Measurements from ENCODE around the gene MPO.

MPO gene

GRCh38 chr17:58277107-58277801, 3.5 kb downstream of the MPO start:
- DNase-seq (ENCODE audit: low read depth), result peak; percentile 23
- no peak overlapping the region for H3K4me3 ChIP-seq (ENCODE audit: low read depth, low read length)
- TF ChIP-seq CTCF (conservative IDR thresholded peaks at IDR 0.05; ENCODE audit: low read depth, low read length), result peak; percentile 53

GRCh38 chr17:58276423-58276822, 4.3 kb downstream of the MPO start:
- H3K4me3 ChIP-seq (ENCODE audit: low read depth, low read length), result no peak overlapping the region
- DNase-seq (ENCODE audit: low read depth), result no peak
- no peak for TF ChIP-seq CTCF (conservative IDR thresholded peaks at IDR 0.05; ENCODE audit: low read depth, low read length)

- no peak for DNase-seq (ENCODE audit: low read depth)
- H3K4me3 ChIP-seq (ENCODE audit: low read depth, low read length), result no peak overlapping the region
Observed at GRCh38 chr17:58275417-58275816, 5.3 kb downstream of the MPO start.

GRCh38 chr17:58273453-58274104, 7.2 kb downstream of the MPO start:
- no peak for TF ChIP-seq CTCF (conservative IDR thresholded peaks at IDR 0.05; ENCODE audit: low read depth, low read length)
- no peak for DNase-seq (ENCODE audit: low read depth)
- no peak overlapping the region for H3K4me3 ChIP-seq (ENCODE audit: low read depth, low read length)

More at GRCh38 chr17:58275417-58275816, 5.3 kb downstream of the MPO start:
- TF ChIP-seq CTCF (conservative IDR thresholded peaks at IDR 0.05; ENCODE audit: low read depth, low read length), result no peak

- no peak for DNase-seq (ENCODE audit: low read depth)
Observed at GRCh38 chr17:58272367-58273280, 8.1 kb downstream of the MPO start.

More at GRCh38 chr17:58272367-58273280, 8.1 kb downstream of the MPO start:
- no peak for TF ChIP-seq CTCF (conservative IDR thresholded peaks at IDR 0.05; ENCODE audit: low read depth, low read length)
- no peak overlapping the region for H3K4me3 ChIP-seq (ENCODE audit: low read depth, low read length)
